ENCODE data around the gene ANGPT4.
A peak's percentile ranks its signal among the peaks of the same experiment; 100 is the strongest.

Gene ANGPT4

DNA sequence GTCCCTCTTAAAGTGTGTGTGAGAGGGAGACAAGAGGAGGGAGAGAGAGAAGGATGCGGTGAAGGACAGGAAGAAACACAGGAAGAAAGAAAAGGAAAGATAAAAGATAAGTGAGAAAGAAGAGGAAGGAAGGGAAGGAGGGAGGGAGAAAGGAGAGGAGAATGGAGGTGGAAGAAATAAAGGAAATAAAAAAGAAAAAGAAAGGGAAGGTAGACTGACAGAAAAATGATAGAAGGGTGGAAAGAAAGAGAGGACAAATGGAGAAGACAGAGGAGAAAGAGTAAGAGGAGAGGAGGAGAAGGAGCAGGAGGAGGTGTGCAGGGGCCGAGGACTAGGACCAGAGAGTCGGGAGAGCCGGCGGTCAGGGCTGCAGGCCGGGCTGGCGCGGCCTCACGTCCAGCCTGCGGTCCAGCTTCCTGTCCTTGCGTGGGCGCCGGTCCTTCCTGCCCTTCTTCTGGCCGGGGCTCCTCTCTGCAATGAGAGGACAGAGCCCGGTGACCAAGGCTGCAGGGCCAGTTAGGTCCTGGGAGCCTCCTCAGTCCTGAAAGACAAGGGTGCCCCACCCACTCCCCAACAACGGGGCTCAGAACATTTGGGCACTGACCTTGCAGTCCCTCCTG is 44.0 kb upstream of the ANGPT4 start:
- Histone ChIP-seq H3K9me3 (ENCODE audit: severe bottlenecking) (no peaks in the 10 kb centered on the region), H3K4me3 (ENCODE audit: severe bottlenecking) (no peak overlapping the region), H3K27me3 (ENCODE audit: insufficient read depth, poor library complexity, severe bottlenecking) (no peaks in the 10 kb centered on the region), H3K36me3 (ENCODE audit: low read depth) (no peaks in the 10 kb centered on the region), H3K27ac (ENCODE audit: poor library complexity, severe bottlenecking) (no peak overlapping the region), H3K4me1 (ENCODE audit: insufficient read depth, poor library complexity, severe bottlenecking) (no peaks in the 10 kb centered on the region)
- no peak for DNase-seq (ENCODE audit: low spot score)
- TF ChIP-seq, protein P1, sequence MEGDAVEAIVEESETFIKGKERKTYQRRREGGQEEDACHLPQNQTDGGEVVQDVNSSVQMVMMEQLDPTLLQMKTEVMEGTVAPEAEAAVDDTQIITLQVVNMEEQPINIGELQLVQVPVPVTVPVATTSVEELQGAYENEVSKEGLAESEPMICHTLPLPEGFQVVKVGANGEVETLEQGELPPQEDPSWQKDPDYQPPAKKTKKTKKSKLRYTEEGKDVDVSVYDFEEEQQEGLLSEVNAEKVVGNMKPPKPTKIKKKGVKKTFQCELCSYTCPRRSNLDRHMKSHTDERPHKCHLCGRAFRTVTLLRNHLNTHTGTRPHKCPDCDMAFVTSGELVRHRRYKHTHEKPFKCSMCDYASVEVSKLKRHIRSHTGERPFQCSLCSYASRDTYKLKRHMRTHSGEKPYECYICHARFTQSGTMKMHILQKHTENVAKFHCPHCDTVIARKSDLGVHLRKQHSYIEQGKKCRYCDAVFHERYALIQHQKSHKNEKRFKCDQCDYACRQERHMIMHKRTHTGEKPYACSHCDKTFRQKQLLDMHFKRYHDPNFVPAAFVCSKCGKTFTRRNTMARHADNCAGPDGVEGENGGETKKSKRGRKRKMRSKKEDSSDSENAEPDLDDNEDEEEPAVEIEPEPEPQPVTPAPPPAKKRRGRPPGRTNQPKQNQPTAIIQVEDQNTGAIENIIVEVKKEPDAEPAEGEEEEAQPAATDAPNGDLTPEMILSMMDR (IDR thresholded peaks at IDR 0.05; ENCODE audit: poor library complexity, severe bottlenecking): no peak
- ATAC-seq (ENCODE audit: low read depth): no peak

DNA sequence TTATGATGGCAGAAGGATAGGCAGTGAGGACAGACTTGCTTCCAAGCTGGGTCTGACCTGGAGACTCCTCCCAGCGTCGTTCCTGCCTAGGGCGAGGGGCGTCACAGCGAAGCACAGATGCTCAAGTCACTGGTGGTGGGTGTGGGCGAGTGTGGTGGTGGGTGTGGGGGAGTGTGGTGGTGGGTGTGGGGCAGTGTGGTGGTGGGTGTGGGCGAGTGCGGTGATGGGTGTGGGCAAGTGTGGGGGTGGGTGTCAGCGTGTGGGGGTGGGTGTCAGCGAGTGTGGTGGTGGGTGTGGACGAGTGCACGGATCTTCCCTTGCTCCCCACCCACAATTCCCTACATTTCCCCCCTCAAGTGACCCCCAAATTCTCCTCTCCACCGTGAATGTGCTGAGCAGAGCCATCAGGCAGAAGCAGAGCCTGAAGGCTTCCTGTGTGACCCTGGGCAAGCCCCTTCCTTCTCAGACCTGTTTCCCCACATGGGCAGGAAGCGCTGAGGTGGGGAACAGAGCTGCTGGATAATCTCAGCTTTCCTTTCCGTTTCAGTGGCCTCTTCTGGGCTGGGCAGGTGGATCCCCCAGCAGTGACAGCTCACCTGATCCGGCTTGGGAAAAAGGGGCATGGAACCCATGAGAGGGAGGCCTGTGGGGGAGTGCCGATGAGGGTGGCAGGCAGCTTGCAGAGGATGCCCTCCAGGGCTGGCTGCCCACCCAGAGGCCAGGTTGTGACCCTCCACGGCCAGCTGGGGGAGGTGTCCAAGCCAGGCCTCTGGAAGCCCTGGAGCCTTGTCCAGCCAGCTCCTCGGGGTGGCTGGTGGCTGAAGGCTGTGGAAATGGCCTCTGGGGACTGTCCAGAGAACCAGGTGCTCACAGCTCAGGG is 43.0 kb upstream of the ANGPT4 start:
- no peaks in the 10 kb centered on the region for H3K4me1 ChIP-seq (ENCODE audit: insufficient read depth, poor library complexity, severe bottlenecking)
- H3K4me3 ChIP-seq (ENCODE audit: severe bottlenecking): no peak overlapping the region
- ATAC-seq (ENCODE audit: low read depth): no peak
- no peaks in the 10 kb centered on the region for H3K9me3 ChIP-seq (ENCODE audit: severe bottlenecking)
- DNase-seq (ENCODE audit: low spot score): no peak
- no peak overlapping the region for H3K27ac ChIP-seq (ENCODE audit: poor library complexity, severe bottlenecking)
- H3K36me3 ChIP-seq (ENCODE audit: low read depth): no peaks in the 10 kb centered on the region
- TF ChIP-seq, protein P1 (IDR thresholded peaks at IDR 0.05; ENCODE audit: poor library complexity, severe bottlenecking): no peak
- H3K27me3 ChIP-seq (ENCODE audit: insufficient read depth, poor library complexity, severe bottlenecking): no peaks in the 10 kb centered on the region

DNA sequence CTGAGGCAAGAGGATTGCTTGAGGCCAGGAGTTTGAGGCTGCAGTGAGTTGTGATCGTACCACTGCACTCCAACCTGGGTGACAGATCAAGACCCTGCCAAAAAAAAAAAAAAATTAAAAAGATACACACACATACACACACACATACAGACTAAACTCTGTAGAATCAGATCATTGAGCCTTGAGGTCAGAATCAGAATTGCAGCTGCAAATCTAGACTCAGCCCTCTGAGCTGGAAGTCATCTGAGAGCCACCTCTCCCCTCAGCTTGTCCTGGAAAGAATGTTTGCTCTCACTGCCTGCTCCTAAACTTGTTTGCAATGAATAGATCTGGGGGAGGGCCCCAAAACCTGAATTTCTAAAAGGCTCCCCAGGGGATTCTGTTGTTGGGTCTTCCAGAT is 41.4 kb upstream of the ANGPT4 start:
- DNase-seq (ENCODE audit: low spot score) (no peak), ATAC-seq (ENCODE audit: low read depth) (no peak)
- TF ChIP-seq, protein P1 (IDR thresholded peaks at IDR 0.05; ENCODE audit: poor library complexity, severe bottlenecking): no peak
- no peaks in the 10 kb centered on the region for H3K9me3 ChIP-seq (ENCODE audit: severe bottlenecking)
- no peak overlapping the region for H3K4me3 ChIP-seq (ENCODE audit: severe bottlenecking)
- no peak overlapping the region for H3K27ac ChIP-seq (ENCODE audit: poor library complexity, severe bottlenecking)
- no peaks in the 10 kb centered on the region for H3K27me3 ChIP-seq (ENCODE audit: insufficient read depth, poor library complexity, severe bottlenecking)
- no peaks in the 10 kb centered on the region for H3K4me1 ChIP-seq (ENCODE audit: insufficient read depth, poor library complexity, severe bottlenecking)
- no peaks in the 10 kb centered on the region for H3K36me3 ChIP-seq (ENCODE audit: low read depth)

DNA sequence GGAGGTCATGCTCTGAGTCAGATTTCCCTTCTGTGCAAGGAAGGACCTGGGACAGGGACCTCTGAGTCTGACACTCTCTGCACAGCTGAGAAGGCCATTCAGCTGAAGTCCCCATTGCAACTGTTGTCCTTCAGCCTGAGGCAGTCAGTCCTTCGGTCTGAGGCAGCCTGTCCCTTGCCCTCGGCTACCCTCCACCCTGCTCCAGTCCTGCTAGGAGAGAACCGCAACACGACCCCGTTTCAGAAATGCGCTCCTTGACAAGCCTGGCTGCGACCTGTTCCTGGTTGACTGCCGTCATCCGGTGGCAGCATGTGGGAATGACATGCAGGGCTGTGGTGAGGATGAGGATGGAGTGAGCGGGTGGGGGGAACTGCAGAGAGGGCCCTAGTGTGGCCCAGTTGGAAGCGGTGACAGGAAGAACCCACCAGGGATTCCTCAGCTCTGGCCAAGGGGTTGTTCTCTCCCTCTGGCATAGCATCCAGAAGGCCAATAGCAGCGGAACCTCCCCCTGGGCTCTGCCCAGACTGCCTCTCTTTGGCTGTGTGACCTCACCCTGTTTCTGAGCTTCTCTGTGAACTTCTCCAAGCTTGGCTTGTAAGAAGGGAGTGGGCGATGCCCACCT is 40.3 kb upstream of the ANGPT4 start:
- H3K27ac ChIP-seq (ENCODE audit: poor library complexity, severe bottlenecking): no peak overlapping the region
- ATAC-seq (ENCODE audit: low read depth) (peak; percentile 77), DNase-seq (ENCODE audit: low spot score) (no peak)
- no peaks in the 10 kb centered on the region for H3K9me3 ChIP-seq (ENCODE audit: severe bottlenecking)
- H3K27me3 ChIP-seq (ENCODE audit: insufficient read depth, poor library complexity, severe bottlenecking): no peaks in the 10 kb centered on the region
- H3K36me3 ChIP-seq (ENCODE audit: low read depth): no peaks in the 10 kb centered on the region
- H3K4me1 ChIP-seq (ENCODE audit: insufficient read depth, poor library complexity, severe bottlenecking): no peaks in the 10 kb centered on the region
- no peak overlapping the region for H3K4me3 ChIP-seq (ENCODE audit: severe bottlenecking)
- TF ChIP-seq, protein P1 (IDR thresholded peaks at IDR 0.05; ENCODE audit: poor library complexity, severe bottlenecking): peak; percentile 97
